ENCODE results near the gene ATF3.

- no peak for TF ChIP-seq CTCF (IDR thresholded peaks at IDR 0.05)
- TF ChIP-seq POLR2A (IDR thresholded peaks at IDR 0.05), result no peak
Observed at GRCh38 chr1:212584092-212584886, 24.3 kb upstream of the ATF3 start.

Measured in uterus (tissue), 2 donors.